Fibroblast of pulmonary artery (primary cell): Measurements from ENCODE around the gene SAMD14.

Experiments used
- DNase-seq: peaks from one replicate; pipeline ENCODE4 v3.0.0-alpha.2; 2010; ENCODE audit warnings: low read depth
- H3K4me3 ChIP-seq: replicated peaks from 2 replicates; pipeline ENCODE4 v1.5.1; 2011; ENCODE audit warnings: low read depth, mild to moderate bottlenecking, control low read depth, low read length, moderate library complexity
- CTCF ChIP-seq: IDR thresholded peaks from 2 replicates; pipeline ENCODE4 v1.5.1; 2011; ENCODE audit warnings: mild to moderate bottlenecking, control low read depth, low read length, inconsistent platforms; ENCODE audit errors: missing control alignments

The SAMD14 gene

GRCh38 chr17:50130559-50131305, 772 bp upstream of the SAMD14 start:
- DNase-seq: no peak
- TF ChIP-seq CTCF: no peak
- peak overlapping the region; percentile 45 for H3K4me3 ChIP-seq

- H3K4me3 ChIP-seq: peak overlapping the region; percentile 57
Measured at GRCh38 chr17:50129353-50129727, 620 bp downstream of the SAMD14 start.

GRCh38 chr17:50128441-50129352, 1.3 kb downstream of the SAMD14 start:
- peak overlapping the region; percentile 57 for H3K4me3 ChIP-seq
- peak; percentile 38 for DNase-seq
- TF ChIP-seq CTCF: no peak

More at GRCh38 chr17:50129353-50129727, 620 bp downstream of the SAMD14 start:
- TF ChIP-seq CTCF: no peak
- no peak for DNase-seq

- H3K4me3 ChIP-seq: no peak overlapping the region
- TF ChIP-seq CTCF: no peak
- DNase-seq: peak; percentile 40
Measured at GRCh38 chr17:50127697-50128361, 2.1 kb downstream of the SAMD14 start.

GRCh38 chr17:50125420-50125997, 4.5 kb downstream of the SAMD14 start:
- no peak for TF ChIP-seq CTCF
- DNase-seq: peak; percentile 80
- H3K4me3 ChIP-seq: no peak overlapping the region

GRCh38 chr17:50123649-50124349, 6.2 kb downstream of the SAMD14 start:
- TF ChIP-seq CTCF: no peak
- H3K4me3 ChIP-seq: no peak overlapping the region
- DNase-seq: no peak
